ENCODE data around the gene DDX49.
"Not testable (repeated sequence)": the region's sequence is repeated elsewhere in the genome, so short reads cannot be mapped to it uniquely, and the experiment has no call there.

Gene DDX49

DNA sequence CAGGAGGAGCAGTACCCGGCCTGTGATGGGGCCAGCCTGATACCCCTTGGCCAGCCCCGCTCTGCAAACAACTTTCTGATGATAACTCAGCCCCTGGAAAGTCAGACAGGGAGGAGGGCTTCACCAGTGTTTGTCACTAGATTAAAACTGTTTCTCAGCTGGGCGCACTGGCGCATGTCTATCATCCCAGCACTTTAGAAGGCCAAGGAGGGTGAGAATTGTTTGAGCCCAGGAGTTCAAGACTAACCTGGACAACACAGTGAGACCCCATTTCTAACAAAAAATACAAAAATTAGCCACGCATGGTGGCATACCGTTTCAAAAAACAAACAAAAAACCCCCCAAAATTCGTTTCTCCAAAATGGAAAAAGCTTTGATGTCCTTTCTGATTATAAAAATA is 18.0 kb upstream of the DDX49 start:
- TF ChIP-seq, protein P1, sequence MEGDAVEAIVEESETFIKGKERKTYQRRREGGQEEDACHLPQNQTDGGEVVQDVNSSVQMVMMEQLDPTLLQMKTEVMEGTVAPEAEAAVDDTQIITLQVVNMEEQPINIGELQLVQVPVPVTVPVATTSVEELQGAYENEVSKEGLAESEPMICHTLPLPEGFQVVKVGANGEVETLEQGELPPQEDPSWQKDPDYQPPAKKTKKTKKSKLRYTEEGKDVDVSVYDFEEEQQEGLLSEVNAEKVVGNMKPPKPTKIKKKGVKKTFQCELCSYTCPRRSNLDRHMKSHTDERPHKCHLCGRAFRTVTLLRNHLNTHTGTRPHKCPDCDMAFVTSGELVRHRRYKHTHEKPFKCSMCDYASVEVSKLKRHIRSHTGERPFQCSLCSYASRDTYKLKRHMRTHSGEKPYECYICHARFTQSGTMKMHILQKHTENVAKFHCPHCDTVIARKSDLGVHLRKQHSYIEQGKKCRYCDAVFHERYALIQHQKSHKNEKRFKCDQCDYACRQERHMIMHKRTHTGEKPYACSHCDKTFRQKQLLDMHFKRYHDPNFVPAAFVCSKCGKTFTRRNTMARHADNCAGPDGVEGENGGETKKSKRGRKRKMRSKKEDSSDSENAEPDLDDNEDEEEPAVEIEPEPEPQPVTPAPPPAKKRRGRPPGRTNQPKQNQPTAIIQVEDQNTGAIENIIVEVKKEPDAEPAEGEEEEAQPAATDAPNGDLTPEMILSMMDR (conservative IDR thresholded peaks at IDR 0.05; ENCODE audit: low read depth, low read length), result no peak
- no peak for DNase-seq (ENCODE audit: low read depth)
- no peak overlapping the region for H3K4me3 ChIP-seq (ENCODE audit: low read length)

DNA sequence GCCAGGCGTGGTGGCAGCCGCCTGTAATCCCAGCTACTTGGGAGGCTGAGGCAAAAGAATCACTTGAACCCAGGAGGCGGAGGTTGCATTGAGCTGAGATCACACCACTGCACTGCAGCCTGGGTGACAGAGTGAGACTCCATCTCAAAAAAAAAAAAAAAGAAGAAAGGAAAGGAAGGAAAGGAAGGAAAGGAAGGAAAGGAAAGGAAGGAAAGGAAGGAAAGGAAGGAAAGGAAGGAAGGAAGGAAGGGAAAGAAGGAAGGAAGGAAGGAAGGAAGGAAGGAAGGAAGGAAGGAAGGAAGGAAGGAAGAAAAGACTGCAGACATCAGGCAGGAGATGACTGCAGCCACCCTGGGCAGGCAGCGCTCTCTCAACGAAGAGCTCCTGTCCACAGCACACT is 17.0 kb upstream of the DDX49 start:
- not testable (repeated sequence) for H3K4me3 ChIP-seq (ENCODE audit: low read length); DNase-seq (ENCODE audit: low read depth)

DNA sequence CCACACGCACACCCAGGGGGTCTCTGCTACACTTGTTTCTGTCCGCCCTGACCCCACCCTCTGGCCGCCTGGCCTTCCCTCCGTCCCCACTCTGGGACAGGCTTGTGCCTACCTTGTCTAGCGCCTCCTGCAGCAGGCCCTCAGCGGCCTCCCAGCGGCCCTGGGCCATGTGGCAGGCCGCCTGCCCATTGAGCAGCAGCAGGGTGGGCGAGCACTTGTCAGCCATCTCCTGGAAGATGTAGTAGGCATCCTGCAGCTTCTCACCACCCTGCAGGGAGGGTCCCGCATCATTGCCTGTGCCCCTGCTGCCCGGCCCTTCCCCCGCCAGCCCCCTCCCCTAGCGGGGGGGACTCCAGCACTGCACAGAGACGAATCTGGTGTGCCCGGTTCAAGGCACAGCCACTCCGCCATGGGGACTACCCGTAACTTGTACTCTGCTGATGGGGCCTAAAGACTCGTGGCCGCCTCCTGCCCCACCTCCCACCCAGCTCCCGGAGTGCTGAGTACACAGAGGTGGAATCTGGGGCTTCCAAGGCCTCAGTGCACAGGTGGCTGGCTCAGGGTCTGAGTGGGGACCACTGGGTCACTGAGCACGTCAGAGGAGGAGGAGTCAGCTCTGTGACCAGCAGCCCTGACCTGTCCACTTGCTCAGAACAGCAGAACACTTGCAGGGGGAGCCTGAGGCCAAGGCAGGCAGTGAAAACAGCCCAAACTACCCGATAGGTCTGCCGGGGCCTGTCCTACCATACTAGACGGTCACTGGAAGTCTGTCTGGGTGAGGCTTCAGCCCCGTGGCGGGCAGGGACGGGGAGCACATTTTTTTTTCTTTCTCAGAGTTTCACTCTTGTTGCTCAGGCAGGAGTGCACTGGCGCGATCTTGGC is 16.1 kb upstream of the DDX49 start:
- TF ChIP-seq, protein P1 (conservative IDR thresholded peaks at IDR 0.05; ENCODE audit: low read depth, low read length), result no peak
- H3K4me3 ChIP-seq (ENCODE audit: low read length), result no peak overlapping the region
- DNase-seq (ENCODE audit: low read depth), result no peak

DNA sequence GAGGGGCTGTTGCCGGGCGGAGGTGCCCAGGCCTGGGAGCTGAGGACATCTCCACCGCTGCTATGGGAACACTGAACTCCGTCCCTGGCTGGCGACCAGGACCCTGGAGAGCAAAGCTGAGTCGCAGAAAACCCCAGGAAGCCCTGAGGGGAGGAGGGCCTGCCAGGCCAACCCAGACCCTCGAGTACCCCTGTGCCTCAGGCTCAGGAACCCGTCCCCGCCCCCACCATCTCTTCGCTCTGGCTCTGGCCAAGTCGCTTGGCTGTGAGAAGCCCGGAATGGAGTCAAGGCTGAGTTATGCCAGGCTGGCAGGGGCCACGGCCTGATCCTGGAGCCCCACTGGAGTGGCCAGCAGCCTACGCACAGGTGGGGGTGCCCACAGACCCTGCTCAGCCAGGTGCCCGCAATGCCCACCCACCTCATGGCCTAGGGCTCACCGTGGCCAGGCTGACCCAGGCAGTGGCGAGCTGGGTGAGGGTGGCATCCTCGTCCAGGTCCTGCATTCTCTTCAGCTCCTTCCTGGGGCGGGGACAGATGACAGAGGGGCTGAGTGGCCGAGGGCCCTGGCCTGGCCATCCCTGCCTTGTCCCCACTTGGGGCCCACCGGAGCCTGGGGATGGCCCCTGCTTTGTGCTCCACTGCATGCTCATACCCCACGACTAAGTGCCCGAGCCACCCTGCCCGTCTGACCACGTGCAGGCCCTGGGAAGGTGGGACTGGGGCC is 15.0 kb upstream of the DDX49 start:
- DNase-seq (ENCODE audit: low read depth), result no peak
- TF ChIP-seq, protein P1 (conservative IDR thresholded peaks at IDR 0.05; ENCODE audit: low read depth, low read length), result no peak
- no peak overlapping the region for H3K4me3 ChIP-seq (ENCODE audit: low read length)

DNA sequence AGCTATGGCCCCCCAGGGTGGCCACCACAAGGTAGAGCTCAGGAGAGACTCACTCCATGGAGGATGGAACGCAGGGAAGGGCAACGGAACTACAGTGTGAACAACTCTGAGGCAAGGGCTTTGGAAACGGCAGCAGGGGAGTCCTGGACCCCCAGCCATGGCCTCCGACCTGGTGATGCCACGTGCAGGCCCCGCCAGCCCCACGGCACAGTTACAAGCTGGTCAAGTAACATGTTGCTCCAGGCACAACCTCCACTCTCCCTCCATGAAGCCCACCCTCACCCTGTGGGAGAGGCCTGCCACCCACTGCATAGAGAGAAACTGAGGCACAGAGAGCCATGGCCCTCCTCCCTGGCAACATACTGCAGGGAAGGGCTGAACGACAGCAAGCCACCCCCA is 14.5 kb upstream of the DDX49 start:
- DNase-seq (ENCODE audit: low read depth), result no peak
- TF ChIP-seq, protein P1 (conservative IDR thresholded peaks at IDR 0.05; ENCODE audit: low read depth, low read length), result no peak
- H3K4me3 ChIP-seq (ENCODE audit: low read length), result no peak overlapping the region

DNA sequence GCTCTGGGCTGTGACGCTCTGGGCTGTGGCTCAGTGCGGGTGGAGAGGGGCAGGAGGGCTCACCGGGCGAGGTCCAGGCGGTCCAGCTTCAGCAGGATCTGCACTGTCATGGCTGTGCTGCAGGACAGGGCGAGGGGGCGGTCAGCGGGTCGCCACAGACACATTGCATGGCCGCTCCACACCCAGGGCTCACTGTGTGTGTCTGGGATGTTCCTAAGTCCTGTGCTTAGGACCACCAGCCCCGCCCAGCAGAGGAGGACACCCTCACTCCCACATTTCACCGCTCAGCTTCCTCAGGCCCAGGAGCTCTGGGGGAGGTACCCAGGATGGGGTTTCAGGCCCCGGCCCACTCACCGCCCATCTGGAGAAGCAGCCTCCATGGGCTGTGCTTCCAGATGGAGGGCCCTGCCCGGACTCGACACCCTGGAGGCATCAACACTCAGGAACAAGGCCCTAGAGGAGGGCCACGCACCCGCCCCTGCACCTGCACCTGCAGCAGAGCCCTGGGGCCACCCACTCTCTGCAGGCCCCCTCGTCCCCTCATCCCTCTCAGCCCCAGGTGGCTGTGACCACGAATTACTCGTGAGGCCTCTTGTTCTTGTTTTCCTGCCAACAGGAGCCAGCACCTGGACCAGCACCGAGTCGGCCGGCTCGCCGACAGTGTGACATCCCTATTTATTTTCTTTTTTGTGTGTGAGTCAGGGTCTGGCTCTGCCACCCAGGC is 13.8 kb upstream of the DDX49 start:
- TF ChIP-seq, protein P1 (conservative IDR thresholded peaks at IDR 0.05; ENCODE audit: low read depth, low read length), result no peak
- no peak for DNase-seq (ENCODE audit: low read depth)

More for the DNA sequence above, 13.8 kb upstream of the DDX49 start:
- H3K4me3 ChIP-seq (ENCODE audit: low read length), result no peak overlapping the region

All from retinal pigment epithelial cell (primary cell).